ENCODE results near the gene PDE11A.

GRCh38 chr2:177600917-177601316 lies 471.7 kb downstream of the PDE11A start:
- no peak for TF ChIP-seq ZNF274 (IDR thresholded peaks at IDR 0.05; ENCODE audit: borderline replicate concordance, extremely low read depth, low read length)
- TF ChIP-seq SP1 (IDR thresholded peaks at IDR 0.05; ENCODE audit: low read depth, low read length), result no peak
- TF ChIP-seq CTCF (IDR thresholded peaks at IDR 0.05; ENCODE audit: control extremely low read depth in 1 of 3, insufficient read depth in 1 of 3, low read depth in 1 of 3, low read length in 3 of 3), result no peak
- no peak for TF ChIP-seq TCF12 (IDR thresholded peaks at IDR 0.05; ENCODE audit: low read depth, low read length)
- TF ChIP-seq HDAC2 (IDR thresholded peaks at IDR 0.05; ENCODE audit: borderline replicate concordance in 1 of 2, low read depth in 2 of 2, low read length in 2 of 2), result no peak
- TF ChIP-seq SUZ12 (IDR thresholded peaks at IDR 0.05; ENCODE audit: low read length), result no peak
- no peak for TF ChIP-seq EP300 (IDR thresholded peaks at IDR 0.05; ENCODE audit: borderline replicate concordance in 1 of 2, low read depth in 2 of 2, low read length in 2 of 2)
- TF ChIP-seq ATF2 (IDR thresholded peaks at IDR 0.05; ENCODE audit: low read length), result no peak
- no peak for TF ChIP-seq POLR2AphosphoS5 (IDR thresholded peaks at IDR 0.05; ENCODE audit: low read depth, low read length)
- no peak for TF ChIP-seq POLR2A (IDR thresholded peaks at IDR 0.05; ENCODE audit: control extremely low read depth in 1 of 2, low read depth in 2 of 2, low read length in 2 of 2)
- TF ChIP-seq RAD21 (IDR thresholded peaks at IDR 0.05 in 1 of 2, conservative IDR thresholded peaks at IDR 0.05 in 1 of 2; ENCODE audit: low read depth in 2 of 2, low read length in 2 of 2), result no peak
- TF ChIP-seq E2F6 (IDR thresholded peaks at IDR 0.05), result no peak
- no peak for TF ChIP-seq TAF1 (IDR thresholded peaks at IDR 0.05; ENCODE audit: low read depth, low read length)

Data from H1 (cell line).